ENCODE results near the gene HLA-DMB. TPM values are rescaled to one million over a fixed set of nuclear protein-coding genes. Genes with fewer than 3 reads are reported as not detected.

HLA-DMB gene
- total and polyA plus RNA-seq, 2 donors (not counting 3 experiments of a cell fraction or from before 2014, with no cell fraction given), result 0.75 TPM; not detected in 1

GRCh38 chr6:32953775-32954174, 12.9 kb upstream of the HLA-DMB start:
- TF ChIP-seq JUN (IDR thresholded peaks at IDR 0.05; ENCODE audit: borderline replicate concordance, insufficient read depth, insufficient read length, low read depth) (no peak), FOS (IDR thresholded peaks at IDR 0.05; ENCODE audit: borderline replicate concordance, insufficient read depth, low read length) (no peak), GATA2 (IDR thresholded peaks at IDR 0.05; ENCODE audit: insufficient read depth, insufficient read length, low read depth, low read length) (no peak), POLR2A (IDR thresholded peaks at IDR 0.05; ENCODE audit: low read depth, low read length) (no peak), EZH2 (IDR thresholded peaks at IDR 0.05; ENCODE audit: borderline replicate concordance, low read depth, low read length, severe bottlenecking) (no peak), MAX (IDR thresholded peaks at IDR 0.05; ENCODE audit: insufficient read depth, insufficient read length) (no peak), MYC (IDR thresholded peaks at IDR 0.05; ENCODE audit: low read depth, low read length) (no peak), POLR2AphosphoS5 (IDR thresholded peaks at IDR 0.05; ENCODE audit: insufficient read depth, low read depth, low read length) (no peak), CTCF (IDR thresholded peaks at IDR 0.05; ENCODE audit: extremely low read depth in 1 of 2, insufficient read depth in 1 of 2, low read depth in 1 of 2, low read length in 2 of 2) (no peak)
- BruUV-seq (replicated peaks), result no TSS peak

More at GRCh38 chr6:32953775-32954174, 12.9 kb upstream of the HLA-DMB start:
- no peaks in the 10 kb centered on the region for H3K36me3 ChIP-seq (ENCODE audit: control insufficient read depth in 2 of 2, extremely low read depth in 1 of 2, insufficient read depth in 2 of 2, low read length in 2 of 2)
- FAIRE-seq (no peak), DNase-seq (ENCODE audit: low read depth, low spot score) (no peak)
- no peaks in the 10 kb centered on the region for H3K79me2 ChIP-seq (ENCODE audit: control insufficient read depth, insufficient read depth, low read length)
- no peak overlapping the region for H3K27ac ChIP-seq (ENCODE audit: insufficient read depth, low read depth, low read length)
- no peaks in the 10 kb centered on the region for H3K4me1 ChIP-seq (ENCODE audit: control insufficient read depth, extremely low read depth, insufficient read depth, low read length)
- H2AFZ ChIP-seq (ENCODE audit: low read depth, low read length), result no peak overlapping the region
- dilution Hi-C loops (cut with MboI; ENCODE audit: extremely low pct_ligation_motif_present, low sequenced_read_pairs) (no loop called here), intact Hi-C loops (cut with micrococcal nuclease) (loop anchor here (1.0 to 2.0 kb wide), 4 partner anchors 14 to 68 kb away; no protein-coding TSS in a partner anchor)
- no peaks in the 10 kb centered on the region for H3K9me1 ChIP-seq (replicated peaks; ENCODE audit: control insufficient read depth, extremely low read depth, insufficient read depth, low read length)
- H3K4me3 ChIP-seq (replicated peaks in 1 of 3; ENCODE audit: insufficient read depth in 1 of 3, low read depth in 1 of 3, low read length in 3 of 3), result no peak overlapping the region
- ChIA-PET CTCF (interaction anchor here (0.6 to 10.8 kb wide), 27 partner anchors 9 to 1839 kb away, joined by 3 to 174 read pairs (median 6); partner anchors contain the start of genes BRD2, HLA-DMB, PSMB9 and PSORS1C1), POLR2A (interaction anchor here (0.8 to 3.8 kb wide), 3 partner anchors 15 to 20 kb away, joined by 4 to 58 read pairs (median 6); partner anchors contain the start of gene BRD2)
- H4K20me1 ChIP-seq (replicated peaks; ENCODE audit: control insufficient read depth, extremely low read depth, insufficient read depth, low read length), result no peaks in the 10 kb centered on the region
- no peaks in the 10 kb centered on the region for H3K27me3 ChIP-seq (ENCODE audit: control insufficient read depth in 2 of 2, insufficient read depth in 2 of 2, low read length in 2 of 2)
- H3K4me2 ChIP-seq (ENCODE audit: insufficient read depth, low read length), result no peak overlapping the region
- H3K9ac ChIP-seq (replicated peaks; ENCODE audit: extremely low read depth, insufficient read depth, low read length), result no peak overlapping the region
- no peaks in the 10 kb centered on the region for H3K9me3 ChIP-seq (replicated peaks; ENCODE audit: control insufficient read depth, insufficient read depth, low read length)
